T47D (cell line): ENCODE measurements around the gene FBP1.

ENCODE experiments used
- DNase-seq, 2 experiments: peaks; one replicate each; pipeline versions ENCODE4 v3.0.0 to v3.0.0-alpha.2; 2011 to 2012; ENCODE audit warnings: low read depth in 1 of 2, low spot score in 1 of 2
- JUND ChIP-seq: IDR thresholded peaks from 2 replicates; pipeline ENCODE4 v1.6.1; 2012; ENCODE audit warnings: low read depth
- in situ Hi-C: cut with HindIII; loops from 2 replicates; pipeline ENCODE4 v1.10.0; 2016; ENCODE audit warnings: low sequenced_read_pairs, low pct_unique_long_range_greater_than_20kb

Gene FBP1

GRCh38 chr9:94625835-94626234, 13.5 kb downstream of the FBP1 start:
- no peak for DNase-seq
- in situ Hi-C loops = no loop called here
- TF ChIP-seq JUND = no peak

GRCh38 chr9:94624629-94625028, 14.7 kb downstream of the FBP1 start:
- in situ Hi-C loops = no loop called here
- DNase-seq = no peak
- no peak for TF ChIP-seq JUND

- DNase-seq = peak in 1 of 2 experiments; percentile 25
- in situ Hi-C loops = no loop called here
- TF ChIP-seq JUND = no peak
These were observed 16.1 kb downstream of the FBP1 start for GRCh38 chr9:94623253-94623652.

- in situ Hi-C loops = no loop called here
- TF ChIP-seq JUND = no peak
- DNase-seq = no peak
These were observed 17.1 kb downstream of the FBP1 start for GRCh38 chr9:94622087-94622800.

- in situ Hi-C loops = no loop called here
- TF ChIP-seq JUND = no peak
- DNase-seq = peak in 1 of 2 experiments; percentile 34
These were observed 20.3 kb downstream of the FBP1 start for GRCh38 chr9:94619026-94619425.

- TF ChIP-seq JUND = no peak
- in situ Hi-C loops = no loop called here
These were observed 26.3 kb downstream of the FBP1 start for GRCh38 chr9:94613003-94613402.

GRCh38 chr9:94612071-94612470, 27.2 kb downstream of the FBP1 start:
- no peak for TF ChIP-seq JUND
- DNase-seq = no peak
- in situ Hi-C loops = no loop called here

More at GRCh38 chr9:94613003-94613402, 26.3 kb downstream of the FBP1 start:
- no peak for DNase-seq

- DNase-seq = no peak
- no peak for TF ChIP-seq JUND
- in situ Hi-C loops = no loop called here
These were observed 27.7 kb downstream of the FBP1 start for GRCh38 chr9:94611638-94612068.

GRCh38 chr9:94610181-94610606, 29.1 kb downstream of the FBP1 start:
- no peak for DNase-seq
- no peak for TF ChIP-seq JUND
- in situ Hi-C loops = no loop called here

- TF ChIP-seq JUND = no peak
- DNase-seq = no peak
- in situ Hi-C loops = no loop called here
These were observed 32.0 kb downstream of the FBP1 start for GRCh38 chr9:94607423-94607691.

- no peak for DNase-seq
- in situ Hi-C loops = no loop called here
- no peak for TF ChIP-seq JUND
These were observed 32.5 kb downstream of the FBP1 start for GRCh38 chr9:94606646-94607422.

DNA sequence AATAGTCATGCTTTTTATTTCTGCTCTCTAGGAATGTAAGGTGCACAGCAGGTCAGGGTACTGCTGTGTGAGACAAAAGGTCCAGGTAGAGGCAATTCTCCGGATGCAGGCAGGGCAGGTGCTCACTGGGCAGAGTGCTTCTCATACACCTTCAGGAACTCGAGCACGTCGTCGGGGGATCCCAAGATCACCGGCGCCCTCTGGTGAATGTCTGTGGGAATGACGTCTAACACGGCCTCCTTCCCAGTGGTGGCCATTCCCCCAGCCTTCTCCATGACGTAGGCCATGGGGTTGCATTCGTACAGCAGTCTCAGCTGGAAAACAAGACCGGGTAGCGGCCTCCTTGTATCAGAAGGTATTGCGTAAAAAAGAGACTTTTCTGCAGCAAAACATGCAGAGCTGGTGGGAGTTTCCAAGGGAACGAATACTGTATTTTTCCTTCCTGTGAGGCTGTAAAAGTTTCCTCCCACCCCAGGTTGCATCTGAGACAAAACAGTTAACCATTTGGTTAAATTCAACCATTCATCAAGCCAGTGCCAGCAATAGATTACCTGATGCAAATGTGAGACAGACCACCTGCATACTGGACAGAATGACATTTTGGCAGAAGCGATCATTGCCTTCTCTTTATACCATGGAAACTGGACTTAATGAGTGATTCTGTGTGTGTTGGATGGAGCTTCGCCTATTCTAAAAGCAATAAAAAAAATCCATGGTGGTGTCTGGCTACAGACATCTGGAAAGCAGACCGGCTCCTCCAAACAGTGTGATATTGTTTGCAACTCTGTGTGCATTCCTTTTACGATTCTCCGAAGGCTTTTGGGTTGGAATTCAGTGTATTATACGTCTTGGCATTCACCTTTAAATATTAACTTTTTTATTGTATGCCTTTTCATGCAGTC, 35.8 kb downstream of the FBP1 start:
- in situ Hi-C loops = no loop called here
- no peak for TF ChIP-seq JUND
- peak; percentile 68 to 77 for DNase-seq
